Upper lobe of left lung (tissue), 4 donors: ENCODE results near the gene SLAMF9.

Experiments
- POLR2A ChIP-seq, 4 donors: fragments of 450-650 bp; IDR thresholded peaks; one replicate each; pipeline ENCODE4 v1.5.1; 2016 to 2017; ENCODE audit warnings: antibody characterized with exemption in 4 of 4, mild to moderate bottlenecking in 2 of 4
- TF ChIP-seq, protein P1 (sequence below), 6 experiments: fragments of 450-650 bp in 4 of 6; fragments of 200-600 bp in 2 of 6; sonication (generic) in 2 of 6; IDR thresholded peaks; one replicate each; pipeline ENCODE4 v1.5.1; 2016 to 2019; ENCODE audit warnings: antibody characterized with exemption in 6 of 6

DNA sequence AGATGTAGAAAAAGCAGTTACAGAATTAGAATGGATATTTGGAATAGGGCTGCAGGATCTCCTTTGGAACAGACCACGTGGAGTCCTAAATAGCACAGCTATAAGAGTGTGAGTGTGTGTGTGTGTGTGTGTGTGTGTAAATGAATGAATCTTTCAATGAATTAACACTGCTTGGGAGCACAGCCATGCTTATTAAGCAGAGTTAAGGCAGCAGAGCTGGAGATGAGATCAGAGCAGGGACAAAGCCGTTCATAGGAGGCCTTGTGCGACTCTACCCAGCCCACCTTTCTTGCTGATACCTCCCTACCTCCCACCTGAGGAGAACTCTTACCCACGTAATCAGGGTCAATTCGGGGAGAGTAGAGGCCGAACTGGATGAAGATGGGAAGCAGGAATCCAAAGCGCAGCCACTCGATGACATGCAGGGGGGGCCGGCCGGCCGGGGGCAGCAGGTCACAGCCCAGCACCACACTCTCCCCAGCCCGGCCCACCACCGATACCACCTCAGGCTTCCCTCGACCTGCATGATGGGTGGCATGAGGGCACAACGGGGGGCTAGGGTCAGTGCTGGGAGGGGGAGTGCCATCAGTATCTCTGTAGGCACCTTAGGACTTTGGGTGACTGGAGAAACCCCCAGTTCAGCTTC is 11.3 kb downstream of the SLAMF9 start:
- TF ChIP-seq, protein P1, sequence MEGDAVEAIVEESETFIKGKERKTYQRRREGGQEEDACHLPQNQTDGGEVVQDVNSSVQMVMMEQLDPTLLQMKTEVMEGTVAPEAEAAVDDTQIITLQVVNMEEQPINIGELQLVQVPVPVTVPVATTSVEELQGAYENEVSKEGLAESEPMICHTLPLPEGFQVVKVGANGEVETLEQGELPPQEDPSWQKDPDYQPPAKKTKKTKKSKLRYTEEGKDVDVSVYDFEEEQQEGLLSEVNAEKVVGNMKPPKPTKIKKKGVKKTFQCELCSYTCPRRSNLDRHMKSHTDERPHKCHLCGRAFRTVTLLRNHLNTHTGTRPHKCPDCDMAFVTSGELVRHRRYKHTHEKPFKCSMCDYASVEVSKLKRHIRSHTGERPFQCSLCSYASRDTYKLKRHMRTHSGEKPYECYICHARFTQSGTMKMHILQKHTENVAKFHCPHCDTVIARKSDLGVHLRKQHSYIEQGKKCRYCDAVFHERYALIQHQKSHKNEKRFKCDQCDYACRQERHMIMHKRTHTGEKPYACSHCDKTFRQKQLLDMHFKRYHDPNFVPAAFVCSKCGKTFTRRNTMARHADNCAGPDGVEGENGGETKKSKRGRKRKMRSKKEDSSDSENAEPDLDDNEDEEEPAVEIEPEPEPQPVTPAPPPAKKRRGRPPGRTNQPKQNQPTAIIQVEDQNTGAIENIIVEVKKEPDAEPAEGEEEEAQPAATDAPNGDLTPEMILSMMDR (IDR thresholded peaks at IDR 0.05) = no peak
- TF ChIP-seq POLR2A (IDR thresholded peaks at IDR 0.05) = no peak
